Caco-2 (cell line): ENCODE results near the gene CHML. TPM values are rescaled to one million over a fixed set of nuclear protein-coding genes. Genes with fewer than 3 reads are reported as not detected.

Experiments
- BruUV-seq: library from RNA; stranded (reverse); fragments of 400-500 nt; replicated peaks from 2 replicates; lab custom pipeline; 2021; lab: Mats Ljungman, UMichigan
- CTCF ChIA-PET: fragments of 300-600 bp; sonication (Branson Sonifier 250); formaldehyde crosslinking; loops from one replicate; lab custom pipeline; 2022; ENCODE audit warnings: antibody characterized with exemption; lab: Charles Lee
- POLR2A ChIA-PET: fragments of 300-600 bp; sonication (Branson Sonifier 250); formaldehyde crosslinking; loops from one replicate; lab custom pipeline; 2022; ENCODE audit warnings: antibody characterized with exemption; lab: Charles Lee
- DNase-seq, 2 experiments: peaks; one replicate each; pipeline versions ENCODE4 v3.0.0 to v3.0.0-alpha.2; 2020 to 2022
- H3K27me3 ChIP-seq: replicated peaks from 2 replicates; pipeline ENCODE4 v1.6.0; 2011; ENCODE audit warnings: low read length; ENCODE audit not compliant: control insufficient read depth, insufficient read depth
- H3K36me3 ChIP-seq: 2 replicates; pipeline ENCODE4 v1.5.1; 2011; ENCODE audit warnings: low read length; ENCODE audit not compliant: control insufficient read depth, insufficient read depth
- H3K4me1 ChIP-seq: fragments of 250-450 bp; sonication (Bioruptor Pico); 2 replicates; pipeline ENCODE4 v1.5.1; 2020; ENCODE audit warnings: mild to moderate bottlenecking
- H3K4me3 ChIP-seq: 2 replicates; pipeline ENCODE4 v1.5.1; 2011; ENCODE audit warnings: low read depth, mild to moderate bottlenecking, control low read depth, low read length
- H3K9me3 ChIP-seq: fragments of 250-450 bp; sonication (Bioruptor Pico); 2 replicates; pipeline ENCODE4 v1.5.1; 2020; ENCODE audit warnings: mild to moderate bottlenecking, moderate library complexity
- H3K27ac Mint-ChIP-seq: one replicate; pipeline ENCODE4 v1.8.0; 2022; ENCODE audit warnings: mixed read lengths; ENCODE audit not compliant: unreplicated experiment
- H3K27me3 Mint-ChIP-seq: one replicate; pipeline ENCODE4 v1.8.0; 2022; ENCODE audit warnings: mixed read lengths; ENCODE audit not compliant: insufficient read depth, unreplicated experiment
- H3K36me3 Mint-ChIP-seq: one replicate; pipeline ENCODE4 v1.8.0; 2022; ENCODE audit warnings: mild to moderate bottlenecking, mixed read lengths; ENCODE audit not compliant: insufficient read depth, unreplicated experiment
- H3K4me1 Mint-ChIP-seq: one replicate; pipeline ENCODE4 v1.8.0; 2022; ENCODE audit warnings: low read depth, mixed read lengths; ENCODE audit not compliant: unreplicated experiment
- H3K4me3 Mint-ChIP-seq: one replicate; pipeline ENCODE4 v1.8.0; 2022; ENCODE audit warnings: mild to moderate bottlenecking, moderate library complexity, mixed read lengths; ENCODE audit not compliant: unreplicated experiment
- H3K9me3 Mint-ChIP-seq: one replicate; pipeline ENCODE4 v1.8.0; 2022; ENCODE audit warnings: mixed read lengths; ENCODE audit not compliant: unreplicated experiment
- intact Hi-C: fragments of 100-400 bp; cut with micrococcal nuclease; formaldehyde crosslinking; loops from one replicate; pipeline ENCODE4 v1.10.0; 2022; ENCODE audit not compliant: unreplicated experiment
- total RNA-seq: library from RNA; stranded (reverse); gene quantifications from 2 replicates; pipeline ENCODE4 v1.2.3, GENCODE V29; 2022
- TF ChIP-seq, protein P1 (sequence below), 2 experiments: fragments of 200-600 bp in 1 of 2; IDR thresholded peaks; 1 replicate in 1 of 2; 2 replicates in 1 of 2; pipeline versions ENCODE4 v1.5.1 to v1.8.0; 2011 to 2022; ENCODE audit warnings: antibody characterized with exemption in 1 of 2, control low read depth in 1 of 2, inconsistent platforms in 1 of 2, low read depth in 1 of 2, low read length in 1 of 2, mild to moderate bottlenecking in 1 of 2, moderate library complexity in 1 of 2; ENCODE audit not compliant: insufficient read depth in 1 of 2, severe bottlenecking in 1 of 2, unreplicated experiment in 1 of 2

Gene CHML
- total RNA-seq, 1 experiment from 2014 or later, result 29.2 TPM

DNA sequence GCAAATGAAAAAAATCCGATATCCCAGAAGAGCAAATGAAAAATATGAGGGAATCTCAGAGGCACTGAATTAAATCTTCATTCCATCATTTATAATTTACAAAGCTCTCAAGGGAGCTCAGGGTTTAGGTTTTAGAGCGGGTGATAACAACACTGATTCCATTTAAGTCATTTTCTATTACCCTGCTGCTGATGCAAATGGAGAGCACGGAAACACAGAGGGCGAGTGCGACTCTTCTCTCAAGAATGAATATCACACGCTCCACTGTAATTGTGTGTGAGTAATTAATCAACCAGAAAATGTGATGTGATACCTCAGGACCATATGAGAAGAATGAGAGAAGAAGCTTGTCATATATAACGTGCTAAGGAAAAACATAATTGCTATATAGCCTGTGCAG is 22.7 kb downstream of the CHML start:
- no TSS peak for BruUV-seq
- intact Hi-C loops, result no loop called here
- POLR2A ChIA-PET, result no interaction called here

DNA sequence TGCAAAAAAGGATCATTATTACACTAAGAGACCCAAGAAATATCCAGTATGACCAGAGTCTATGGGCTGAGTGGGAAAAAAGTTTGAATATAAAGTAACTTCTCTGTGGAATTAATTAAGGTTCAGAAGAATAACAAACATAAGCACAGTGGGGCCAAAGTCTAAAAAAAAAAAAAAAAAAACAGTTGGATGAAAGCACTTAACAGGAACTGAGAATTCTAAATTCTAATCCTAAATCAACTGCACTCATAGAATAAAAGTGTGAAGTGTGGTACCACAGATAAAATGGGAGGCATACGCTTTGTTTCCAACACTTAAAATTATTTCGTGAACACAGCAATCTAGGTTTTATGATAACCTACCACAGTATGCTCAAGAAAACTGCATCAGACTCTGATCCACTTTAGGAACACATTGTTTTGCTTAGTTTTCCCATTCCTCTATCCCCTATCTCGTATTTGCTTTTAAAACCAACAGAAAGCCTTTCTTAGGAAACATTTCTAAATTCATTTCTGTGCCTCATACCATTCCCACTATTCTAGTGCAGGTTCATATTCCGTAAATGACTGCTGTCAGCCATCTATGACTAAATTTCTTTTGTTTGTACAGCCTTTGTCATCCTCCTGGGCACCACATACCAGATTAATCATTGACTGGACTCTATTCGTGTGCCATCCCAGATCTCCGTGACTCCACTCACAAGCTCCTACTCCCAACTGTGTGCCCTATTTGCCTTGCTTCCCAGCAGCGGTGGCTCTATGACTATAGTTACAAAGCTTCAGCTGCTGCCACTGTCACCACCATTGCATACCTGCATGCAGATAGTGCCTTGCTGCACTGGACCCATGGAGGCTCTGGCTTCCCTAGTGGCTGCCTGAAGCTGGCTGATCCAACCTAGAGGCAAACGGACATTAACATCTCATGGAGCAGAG is 24.9 kb downstream of the CHML start:
- Histone ChIP-seq H3K27me3 (no peaks in the 10 kb centered on the region), H3K4me3 (no peak overlapping the region), H3K36me3 (no peaks in the 10 kb centered on the region), H3K4me1 (peaks cover 8% of the 10 kb centered on the region), H3K9me3 (no peaks in the 10 kb centered on the region)
- no peak overlapping the region for H3K27ac Mint-ChIP-seq
- BruUV-seq, result no TSS peak
- ChIA-PET POLR2A (no interaction called here), CTCF (no interaction called here)
- DNase-seq, result no peak
- peaks cover 21% of the 10 kb centered on the region for H3K4me1 Mint-ChIP-seq
- no peak overlapping the region for H3K4me3 Mint-ChIP-seq
- H3K27me3 Mint-ChIP-seq, result no peaks in the 10 kb centered on the region
- intact Hi-C loops, result no loop called here
- H3K36me3 Mint-ChIP-seq, result no peaks in the 10 kb centered on the region
- no peaks in the 10 kb centered on the region for H3K9me3 Mint-ChIP-seq
- TF ChIP-seq, protein P1, sequence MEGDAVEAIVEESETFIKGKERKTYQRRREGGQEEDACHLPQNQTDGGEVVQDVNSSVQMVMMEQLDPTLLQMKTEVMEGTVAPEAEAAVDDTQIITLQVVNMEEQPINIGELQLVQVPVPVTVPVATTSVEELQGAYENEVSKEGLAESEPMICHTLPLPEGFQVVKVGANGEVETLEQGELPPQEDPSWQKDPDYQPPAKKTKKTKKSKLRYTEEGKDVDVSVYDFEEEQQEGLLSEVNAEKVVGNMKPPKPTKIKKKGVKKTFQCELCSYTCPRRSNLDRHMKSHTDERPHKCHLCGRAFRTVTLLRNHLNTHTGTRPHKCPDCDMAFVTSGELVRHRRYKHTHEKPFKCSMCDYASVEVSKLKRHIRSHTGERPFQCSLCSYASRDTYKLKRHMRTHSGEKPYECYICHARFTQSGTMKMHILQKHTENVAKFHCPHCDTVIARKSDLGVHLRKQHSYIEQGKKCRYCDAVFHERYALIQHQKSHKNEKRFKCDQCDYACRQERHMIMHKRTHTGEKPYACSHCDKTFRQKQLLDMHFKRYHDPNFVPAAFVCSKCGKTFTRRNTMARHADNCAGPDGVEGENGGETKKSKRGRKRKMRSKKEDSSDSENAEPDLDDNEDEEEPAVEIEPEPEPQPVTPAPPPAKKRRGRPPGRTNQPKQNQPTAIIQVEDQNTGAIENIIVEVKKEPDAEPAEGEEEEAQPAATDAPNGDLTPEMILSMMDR (IDR thresholded peaks at IDR 0.05; ENCODE audit: insufficient read depth in 1 of 2, low read depth in 1 of 2, low read length in 1 of 2, severe bottlenecking in 1 of 2, unreplicated experiment in 1 of 2), result no peak

More for the DNA sequence above, 22.7 kb downstream of the CHML start:
- Histone ChIP-seq H3K4me1 (no peaks in the 10 kb centered on the region), H3K4me3 (no peak overlapping the region), H3K9me3 (no peaks in the 10 kb centered on the region), H3K36me3 (no peaks in the 10 kb centered on the region), H3K27me3 (no peaks in the 10 kb centered on the region)
- DNase-seq, result no peak
- Mint-ChIP-seq H3K4me1 (peaks cover 21% of the 10 kb centered on the region), H3K27ac (no peak overlapping the region), H3K36me3 (peaks cover 7% of the 10 kb centered on the region), H3K27me3 (no peaks in the 10 kb centered on the region), H3K9me3 (no peaks in the 10 kb centered on the region), H3K4me3 (no peak overlapping the region)
- TF ChIP-seq, protein P1 (IDR thresholded peaks at IDR 0.05; ENCODE audit: insufficient read depth in 1 of 2, low read depth in 1 of 2, low read length in 1 of 2, severe bottlenecking in 1 of 2, unreplicated experiment in 1 of 2), result no peak
- CTCF ChIA-PET, result no interaction called here

DNA sequence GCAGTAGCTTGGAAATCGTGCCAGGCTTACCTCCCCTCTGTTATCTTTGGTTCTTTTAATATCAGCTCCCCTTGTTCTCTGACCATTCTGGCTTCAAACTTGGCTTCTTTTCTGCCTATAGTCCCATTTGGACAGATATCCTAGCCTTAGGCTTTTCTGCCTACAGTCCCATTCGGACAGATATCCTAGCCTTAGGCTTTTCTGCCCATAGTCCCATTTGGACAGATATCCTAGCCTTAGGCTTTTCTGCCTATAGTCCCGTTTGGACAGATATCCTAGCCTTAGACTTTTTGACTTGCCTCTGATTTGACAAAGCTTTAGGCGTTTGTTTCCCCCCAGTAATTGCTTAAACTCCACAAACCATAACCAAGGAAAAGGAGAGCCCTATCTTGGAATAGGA is 25.6 kb downstream of the CHML start:
- H3K27ac Mint-ChIP-seq, result no peak overlapping the region
- H3K4me1 Mint-ChIP-seq, result peaks cover 21% of the 10 kb centered on the region
- H3K27me3 ChIP-seq, result no peaks in the 10 kb centered on the region
- no peaks in the 10 kb centered on the region for H3K27me3 Mint-ChIP-seq
- H3K9me3 Mint-ChIP-seq, result no peaks in the 10 kb centered on the region
- peaks cover 14% of the 10 kb centered on the region for H3K4me1 ChIP-seq
- H3K4me3 Mint-ChIP-seq, result no peak overlapping the region
- ChIA-PET POLR2A (no interaction called here), CTCF (no interaction called here)
- no TSS peak for BruUV-seq
- TF ChIP-seq, protein P1 (IDR thresholded peaks at IDR 0.05; ENCODE audit: insufficient read depth in 1 of 2, low read depth in 1 of 2, low read length in 1 of 2, severe bottlenecking in 1 of 2, unreplicated experiment in 1 of 2), result no peak
- H3K36me3 Mint-ChIP-seq, result no peaks in the 10 kb centered on the region
- no peak for DNase-seq
- intact Hi-C loops, result loop anchor here (5.0 kb wide), 1 partner anchor 373 kb away; no protein-coding TSS in a partner anchor
- no peaks in the 10 kb centered on the region for H3K9me3 ChIP-seq
- H3K4me3 ChIP-seq, result no peak overlapping the region
- no peaks in the 10 kb centered on the region for H3K36me3 ChIP-seq
